OCI-LY1 (cell line): ENCODE measurements around the gene MOK.

Source experiments
- H2AFZ ChIP-seq: fragments of 200-600 bp; sonication (generic), shearing (Covaris generic); 2 replicates; pipeline ENCODE4 v1.6.0; 2014; ENCODE audit warnings: antibody characterized with exemption, mild to moderate bottlenecking, low read length
- H3F3A ChIP-seq: fragments of 200-600 bp; sonication (generic), shearing (Covaris generic); 2 replicates; pipeline ENCODE4 v1.6.0; 2014; ENCODE audit warnings: mild to moderate bottlenecking, antibody characterized with exemption, low read length, moderate library complexity; ENCODE audit not compliant: insufficient read depth
- H3K27ac ChIP-seq: fragments of 200-600 bp; sonication (generic); 2 replicates; pipeline ENCODE4 v1.5.1; 2014; ENCODE audit warnings: low read length, mixed run types, mild to moderate bottlenecking, low read depth; ENCODE audit not compliant: poor library complexity, severe bottlenecking
- H3K27me3 ChIP-seq: fragments of 200-600 bp; sonication (generic); 2 replicates; pipeline ENCODE4 v1.6.0; 2014; ENCODE audit warnings: antibody characterized with exemption, mild to moderate bottlenecking, low read length, moderate library complexity; ENCODE audit not compliant: insufficient read depth
- H3K36me3 ChIP-seq: fragments of 200-600 bp; sonication (generic); 2 replicates; pipeline ENCODE4 v1.6.1; 2014; ENCODE audit warnings: mild to moderate bottlenecking, antibody characterized with exemption, low read length, moderate library complexity, mixed read lengths; ENCODE audit not compliant: insufficient read depth
- H3K4me1 ChIP-seq: fragments of 200-600 bp; sonication (generic); 2 replicates; pipeline ENCODE4 v1.5.1; 2014; ENCODE audit warnings: mild to moderate bottlenecking, low read length, moderate library complexity; ENCODE audit not compliant: insufficient read depth, severe bottlenecking
- H3K4me2 ChIP-seq: fragments of 200-600 bp; sonication (generic), shearing (Covaris generic); 2 replicates; pipeline ENCODE4 v1.6.1; 2014; ENCODE audit warnings: low read length
- H3K4me3 ChIP-seq: fragments of 200-600 bp; sonication (generic); 2 replicates; pipeline ENCODE4 v1.5.1; 2014; ENCODE audit warnings: low read length, low read depth, mild to moderate bottlenecking, mixed read lengths; ENCODE audit not compliant: poor library complexity, severe bottlenecking
- H3K79me2 ChIP-seq: fragments of 200-600 bp; shearing (Covaris generic); 2 replicates; pipeline ENCODE4 v1.6.1; 2016; ENCODE audit warnings: mixed run types, low read length, mixed read lengths; ENCODE audit not compliant: insufficient read depth
- H3K9ac ChIP-seq: fragments of 200-600 bp; sonication (generic), shearing (Covaris generic); 2 replicates; pipeline ENCODE4 v1.6.1; 2014; ENCODE audit warnings: mild to moderate bottlenecking, low read length, mixed read lengths
- H3K9me2 ChIP-seq: fragments of 200-600 bp; sonication (generic), shearing (Covaris generic); 2 replicates; pipeline ENCODE4 v1.6.1; 2014; ENCODE audit warnings: low read depth, mild to moderate bottlenecking, low read length, mixed read lengths
- H3K9me3 ChIP-seq: fragments of 200-600 bp; shearing (Covaris generic); 2 replicates; pipeline ENCODE4 v1.6.1; 2014; ENCODE audit warnings: low read length, mixed read lengths
- H4K20me1 ChIP-seq: fragments of 200-600 bp; sonication (generic), shearing (Covaris generic); 2 replicates; pipeline ENCODE4 v1.6.0; 2016; ENCODE audit warnings: mild to moderate bottlenecking, low read length; ENCODE audit not compliant: insufficient read depth
- CTCF ChIP-seq: fragments of 200-600 bp; sonication (generic), shearing (Covaris generic); IDR thresholded peaks from 2 replicates; pipeline ENCODE4 v1.5.1; 2017; ENCODE audit warnings: mild to moderate bottlenecking, antibody characterized with exemption, low read length, moderate library complexity, mixed read lengths
- EZH2 ChIP-seq: fragments of 200-600 bp; sonication (generic), shearing (Covaris generic); IDR thresholded peaks from 2 replicates; pipeline ENCODE4 v1.8.0; 2017; ENCODE audit warnings: borderline replicate concordance, mixed run types, mild to moderate bottlenecking, antibody characterized with exemption, low read length, moderate library complexity, mixed read lengths

The MOK gene

DNA sequence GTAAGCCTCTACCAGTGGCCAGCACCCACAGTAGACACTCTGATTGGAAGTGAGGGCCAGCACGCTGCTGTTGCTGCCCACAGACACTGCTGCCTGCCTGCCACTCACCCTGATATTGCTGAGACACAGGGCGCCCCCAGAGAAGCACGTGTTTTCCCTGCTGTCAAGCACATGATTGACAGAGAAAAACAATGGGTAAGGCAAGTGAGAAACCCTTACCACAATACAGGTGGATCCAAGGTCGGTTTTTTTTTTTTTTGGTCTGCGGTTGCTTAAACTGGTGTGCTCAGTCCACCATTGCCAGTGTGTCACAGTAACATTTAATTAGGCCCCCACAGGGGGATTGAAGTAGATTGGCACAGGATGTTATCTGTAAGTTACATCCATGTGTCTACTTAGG is 99.4 kb downstream of the MOK start:
- Histone ChIP-seq H3K9ac (peak overlapping the region; percentile 40; the same call in 1 of the 2 replicates), H4K20me1 (no peaks in the 10 kb centered on the region), H3K4me2 (peak overlapping the region; percentile 39), H2AFZ (no peak overlapping the region), H3K4me3 (no peak overlapping the region), H3K27me3 (no peaks in the 10 kb centered on the region), H3K36me3 (peaks cover 25% of the 10 kb centered on the region; the same call in 1 of the 2 replicates), H3F3A (no peaks in the 10 kb centered on the region; the same call in 1 of the 2 replicates), H3K79me2 (no peaks in the 10 kb centered on the region), H3K27ac (peak overlapping the region; percentile 95), H3K4me1 (peaks cover 69% of the 10 kb centered on the region), H3K9me3 (no peaks in the 10 kb centered on the region), H3K9me2 (no peaks in the 10 kb centered on the region)
- no peak for TF ChIP-seq CTCF
- no peak for TF ChIP-seq EZH2

DNA sequence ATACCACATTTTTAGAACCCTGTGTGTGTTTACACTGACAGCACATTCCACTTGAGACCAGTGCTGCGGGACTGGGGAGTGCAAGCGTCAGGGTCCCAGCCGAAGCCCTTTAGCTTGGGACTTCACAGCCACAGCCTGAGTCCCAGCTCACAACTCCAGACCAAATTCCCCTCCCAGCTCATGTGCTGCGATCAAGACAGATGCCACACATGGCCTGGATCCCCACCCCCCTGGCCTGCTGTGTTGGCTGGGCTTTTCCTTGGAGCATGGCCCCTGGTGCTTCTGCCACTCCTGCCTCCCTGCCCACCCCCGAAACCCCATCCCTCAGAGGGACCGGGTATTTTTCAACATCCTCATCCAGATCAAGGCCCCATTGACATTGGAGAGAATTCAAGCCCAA is 101.6 kb downstream of the MOK start:
- Histone ChIP-seq H3K79me2 (no peaks in the 10 kb centered on the region), H3F3A (no peaks in the 10 kb centered on the region; the same call in 1 of the 2 replicates), H3K9me2 (no peaks in the 10 kb centered on the region), H3K36me3 (peaks cover 19% of the 10 kb centered on the region; the same call in 1 of the 2 replicates), H3K9me3 (no peaks in the 10 kb centered on the region), H3K27ac (peak overlapping the region; percentile 95), H3K9ac (peak overlapping the region; percentile 57; the same call in 1 of the 2 replicates), H3K4me3 (no peak overlapping the region), H4K20me1 (no peaks in the 10 kb centered on the region), H3K27me3 (no peaks in the 10 kb centered on the region), H3K4me1 (peaks cover 77% of the 10 kb centered on the region), H2AFZ (no peak overlapping the region), H3K4me2 (peak overlapping the region; percentile 43; the same call in 1 of the 2 replicates)
- TF ChIP-seq CTCF (no peak), EZH2 (no peak)

DNA sequence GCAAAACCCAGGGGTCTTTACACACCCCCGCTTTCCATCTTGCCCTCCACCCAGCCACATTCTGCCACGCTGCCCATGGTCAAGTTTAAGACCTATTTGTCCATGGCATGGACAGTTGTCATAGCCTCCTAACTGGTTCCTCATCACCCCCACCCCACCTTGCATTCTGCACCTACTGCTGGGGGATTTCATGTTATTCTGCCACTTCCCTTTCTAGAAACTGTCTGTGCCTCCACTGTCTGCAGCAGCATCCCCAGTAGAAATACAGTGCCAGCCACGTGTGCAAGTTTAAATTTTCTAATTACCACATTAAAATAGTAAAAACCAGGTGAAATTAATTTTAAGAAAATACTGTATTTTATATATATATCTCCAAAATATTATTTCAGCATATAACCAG is 102.0 kb downstream of the MOK start:
- H3K9me2 ChIP-seq: no peaks in the 10 kb centered on the region
- no peaks in the 10 kb centered on the region for H3K27me3 ChIP-seq
- H3K27ac ChIP-seq: peak overlapping the region; percentile 95
- no peaks in the 10 kb centered on the region; the same call in 1 of the 2 replicates for H3F3A ChIP-seq
- no peaks in the 10 kb centered on the region for H4K20me1 ChIP-seq
- peak overlapping the region; percentile 49; the same call in 1 of the 2 replicates for H3K4me2 ChIP-seq
- H3K4me3 ChIP-seq: no peak overlapping the region
- H3K36me3 ChIP-seq: peaks cover 17% of the 10 kb centered on the region; the same call in 1 of the 2 replicates
- TF ChIP-seq EZH2 (no peak), CTCF (no peak)
- no peaks in the 10 kb centered on the region for H3K9me3 ChIP-seq
- H3K79me2 ChIP-seq: no peaks in the 10 kb centered on the region
- H3K4me1 ChIP-seq: peaks cover 77% of the 10 kb centered on the region
- H2AFZ ChIP-seq: no peak overlapping the region
- H3K9ac ChIP-seq: no peak overlapping the region
